ENCODE data around the gene ITGA11. TPM values are rescaled to one million over a fixed set of nuclear protein-coding genes. Genes with fewer than 3 reads are reported as not detected.
A peak's percentile ranks its signal among the peaks of the same experiment; 100 is the strongest.

The ITGA11 gene
- total and polyA plus RNA-seq, 2 of the 13 experiments (the other 11 are each of a cell fraction or from before 2014, with no cell fraction given): not detected

DNA sequence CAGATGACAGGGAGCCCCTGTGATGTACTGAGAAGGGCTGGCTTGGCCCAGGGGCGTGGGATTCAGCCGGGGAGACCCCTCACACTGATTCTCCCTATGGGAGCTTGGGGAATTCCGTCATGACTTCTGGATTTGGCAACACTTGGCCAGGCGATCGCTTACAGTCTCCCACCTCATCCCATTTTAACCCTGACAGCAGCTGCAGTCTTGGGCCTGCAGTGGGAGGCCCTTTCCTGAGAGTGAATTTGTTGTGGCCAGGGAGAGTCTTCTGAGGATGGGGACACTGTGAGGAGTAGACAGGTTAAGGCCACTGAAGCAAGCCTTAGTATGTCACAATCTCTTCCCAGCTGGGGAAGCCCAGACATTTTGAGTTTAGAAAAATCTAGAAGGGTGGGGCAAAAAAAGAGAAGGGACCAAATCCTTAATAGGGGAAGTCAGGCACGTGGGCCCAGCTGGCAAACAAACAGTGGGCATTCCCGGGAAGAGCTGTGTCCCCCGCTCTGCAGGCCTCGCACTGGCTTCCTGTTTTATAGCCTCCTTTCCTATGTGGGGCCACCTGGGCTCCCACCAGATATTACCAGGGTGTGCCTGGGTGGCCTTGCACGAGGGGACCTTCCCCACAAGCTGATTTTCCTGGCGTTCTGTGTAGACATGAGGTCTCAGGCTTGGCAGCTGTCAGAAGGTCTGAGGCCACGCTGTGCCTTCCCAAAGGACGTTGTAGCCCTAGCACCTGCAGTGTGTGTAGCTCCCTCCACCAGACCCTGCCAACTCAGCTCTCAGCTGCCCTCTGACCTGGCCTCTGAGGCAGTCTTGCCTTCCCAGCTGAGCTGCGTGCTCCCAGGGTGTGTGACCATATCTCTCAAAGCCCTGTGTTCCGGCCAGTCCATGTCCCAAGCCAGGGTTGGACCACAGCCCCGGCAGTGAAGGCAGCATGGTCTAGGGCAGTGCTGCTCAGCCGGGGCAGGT is 89.9 kb downstream of the ITGA11 start:
- peak; percentile 43 for ATAC-seq
- no TSS peak for BruUV-seq (replicated peaks)
- H3K27ac ChIP-seq (ENCODE audit: extremely low read length, insufficient read depth, low read length): no peak overlapping the region
- FAIRE-seq: no peak
- H3K36me3 ChIP-seq (replicated peaks in 1 of 2; ENCODE audit: control insufficient read depth in 1 of 2, insufficient read depth in 2 of 2, low read length in 2 of 2): no peaks in the 10 kb centered on the region
- no peak for DNase-seq (ENCODE audit: low spot score)
- no peak overlapping the region for H3K4me3 ChIP-seq (replicated peaks in 1 of 3; ENCODE audit: insufficient read depth in 1 of 3, low read depth in 2 of 3, low read length in 3 of 3)
- WGBS (ENCODE audit: low lambda C conversion rate): 9% methylated on average over 13 of the region's 17 CpGs
- H2AFZ ChIP-seq (ENCODE audit: low read length): no peak overlapping the region
- no peaks in the 10 kb centered on the region for H3K9me3 ChIP-seq (ENCODE audit: low read length)
- H3K79me2 ChIP-seq (ENCODE audit: insufficient read depth, low read length): no peaks in the 10 kb centered on the region
- no peak overlapping the region for H3K4me2 ChIP-seq (ENCODE audit: low read depth, low read length)
- intact Hi-C loops (cut with micrococcal nuclease; ENCODE audit: unreplicated experiment): no loop called here
- H4K20me1 ChIP-seq (ENCODE audit: insufficient read depth, low read length): no peaks in the 10 kb centered on the region
- ChIA-PET CTCF (ENCODE audit: low intra/inter-chr PET ratio, low total read pairs) (no interaction called here), POLR2A (no interaction called here)
- H3K27me3 ChIP-seq (ENCODE audit: control insufficient read depth in 1 of 2, insufficient read depth in 2 of 2, low read length in 2 of 2): peaks cover 3 to 85% of the 10 kb centered on the region in 2 experiments
- no peaks in the 10 kb centered on the region for H3K4me1 ChIP-seq (ENCODE audit: insufficient read depth, low read length)
- in situ Hi-C loops (cut with HindIII; ENCODE audit: extremely low pct_ligation_motif_present, low pct_unique_long_range_greater_than_20kb): no loop called here
- TF ChIP-seq KMT2B (CRISPR knock-in tag; IDR thresholded peaks at IDR 0.05) (no peak), ZNF549 (CRISPR knock-in tag; IDR thresholded peaks at IDR 0.05) (no peak), MATR3 (CRISPR knock-in tag; IDR thresholded peaks at IDR 0.05) (no peak), RAD51 (IDR thresholded peaks at IDR 0.05; ENCODE audit: borderline replicate concordance) (no peak), HNRNPH1 (optimal IDR thresholded peaks at IDR 0.05; ENCODE audit: low read depth, low read length) (no peak), DR1 (CRISPR knock-in tag; IDR thresholded peaks at IDR 0.05) (no peak), NCOA2 (CRISPR knock-in tag; IDR thresholded peaks at IDR 0.05) (no peak)
- TF ChIP-seq, protein P1, sequence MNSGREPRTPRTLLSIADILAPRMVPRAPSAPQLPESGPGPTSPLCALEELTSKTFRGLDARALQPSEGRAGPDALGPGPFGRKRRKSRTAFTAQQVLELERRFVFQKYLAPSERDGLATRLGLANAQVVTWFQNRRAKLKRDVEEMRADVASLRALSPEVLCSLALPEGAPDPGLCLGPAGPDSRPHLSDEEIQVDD (CRISPR knock-in tag; IDR thresholded peaks at IDR 0.05; ENCODE audit: borderline replicate concordance): no peak
- TF ChIP-seq, protein P2, sequence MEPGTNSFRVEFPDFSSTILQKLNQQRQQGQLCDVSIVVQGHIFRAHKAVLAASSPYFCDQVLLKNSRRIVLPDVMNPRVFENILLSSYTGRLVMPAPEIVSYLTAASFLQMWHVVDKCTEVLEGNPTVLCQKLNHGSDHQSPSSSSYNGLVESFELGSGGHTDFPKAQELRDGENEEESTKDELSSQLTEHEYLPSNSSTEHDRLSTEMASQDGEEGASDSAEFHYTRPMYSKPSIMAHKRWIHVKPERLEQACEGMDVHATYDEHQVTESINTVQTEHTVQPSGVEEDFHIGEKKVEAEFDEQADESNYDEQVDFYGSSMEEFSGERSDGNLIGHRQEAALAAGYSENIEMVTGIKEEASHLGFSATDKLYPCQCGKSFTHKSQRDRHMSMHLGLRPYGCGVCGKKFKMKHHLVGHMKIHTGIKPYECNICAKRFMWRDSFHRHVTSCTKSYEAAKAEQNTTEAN (CRISPR knock-in tag; conservative IDR thresholded peaks at IDR 0.05): no peak
- TF ChIP-seq, protein P3, sequence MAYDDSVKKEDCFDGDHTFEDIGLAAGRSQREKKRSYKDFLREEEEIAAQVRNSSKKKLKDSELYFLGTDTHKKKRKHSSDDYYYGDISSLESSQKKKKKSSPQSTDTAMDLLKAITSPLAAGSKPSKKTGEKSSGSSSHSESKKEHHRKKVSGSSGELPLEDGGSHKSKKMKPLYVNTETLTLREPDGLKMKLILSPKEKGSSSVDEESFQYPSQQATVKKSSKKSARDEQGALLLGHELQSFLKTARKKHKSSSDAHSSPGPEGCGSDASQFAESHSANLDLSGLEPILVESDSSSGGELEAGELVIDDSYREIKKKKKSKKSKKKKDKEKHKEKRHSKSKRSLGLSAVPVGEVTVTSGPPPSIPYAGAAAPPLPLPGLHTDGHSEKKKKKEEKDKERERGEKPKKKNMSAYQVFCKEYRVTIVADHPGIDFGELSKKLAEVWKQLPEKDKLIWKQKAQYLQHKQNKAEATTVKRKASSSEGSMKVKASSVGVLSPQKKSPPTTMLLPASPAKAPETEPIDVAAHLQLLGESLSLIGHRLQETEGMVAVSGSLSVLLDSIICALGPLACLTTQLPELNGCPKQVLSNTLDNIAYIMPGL (CRISPR knock-in tag; IDR thresholded peaks at IDR 0.05; ENCODE audit: borderline replicate concordance in 1 of 2, low read depth in 1 of 2): no peak
- TF ChIP-seq, protein P4, sequence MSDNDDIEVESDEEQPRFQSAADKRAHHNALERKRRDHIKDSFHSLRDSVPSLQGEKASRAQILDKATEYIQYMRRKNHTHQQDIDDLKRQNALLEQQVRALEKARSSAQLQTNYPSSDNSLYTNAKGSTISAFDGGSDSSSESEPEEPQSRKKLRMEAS (IDR thresholded peaks at IDR 0.05): no peak
- H3K9ac ChIP-seq (ENCODE audit: insufficient read depth, low read depth, low read length): no peak overlapping the region
